HUDEP-2 (cell line): ENCODE results near the gene EXOC3L4.

Experiments used
- DNase-seq, 76 experiments: peaks; one replicate each; lab custom pipeline; 2025; ENCODE audit not compliant: unreplicated experiment in 76 of 76; lab: John Stamatoyannopoulos, UW

Gene EXOC3L4

GRCh38 chr14:103089386-103090335, 4.9 kb upstream of the EXOC3L4 start:
- no peak for DNase-seq

- no peak for DNase-seq
These were observed 4.0 kb upstream of the EXOC3L4 start for GRCh38 chr14:103090481-103091020.

GRCh38 chr14:103091041-103091882, 3.3 kb upstream of the EXOC3L4 start:
- peak in 51 of 76 experiments; percentile 6 to 71 (median 46) for DNase-seq

GRCh38 chr14:103091883-103092222, 2.7 kb upstream of the EXOC3L4 start:
- no peak for DNase-seq

- DNase-seq: no peak
These were observed 594 bp upstream of the EXOC3L4 start for GRCh38 chr14:103093856-103094405.

GRCh38 chr14:103095210-103095778, 769 bp downstream of the EXOC3L4 start:
- DNase-seq: no peak

- no peak for DNase-seq
These were observed 1.9 kb downstream of the EXOC3L4 start for GRCh38 chr14:103096387-103096786.

- no peak for DNase-seq
These were observed 2.9 kb downstream of the EXOC3L4 start for GRCh38 chr14:103097244-103097993.

- no peak for DNase-seq
These were observed 3.8 kb downstream of the EXOC3L4 start for GRCh38 chr14:103097994-103098957.

GRCh38 chr14:103099081-103099732, 4.7 kb downstream of the EXOC3L4 start:
- DNase-seq: peak in 6 of 76 experiments; percentile 15 to 43 (median 24)

- no peak for DNase-seq
These were observed 5.3 kb downstream of the EXOC3L4 start for GRCh38 chr14:103099733-103100280.

GRCh38 chr14:103100281-103101121, 6.0 kb downstream of the EXOC3L4 start:
- no peak for DNase-seq

- no peak for DNase-seq
These were observed 6.9 kb downstream of the EXOC3L4 start for GRCh38 chr14:103101257-103101962.

GRCh38 chr14:103101963-103102688, 7.6 kb downstream of the EXOC3L4 start:
- DNase-seq: no peak

- DNase-seq: no peak
These were observed 8.2 kb downstream of the EXOC3L4 start for GRCh38 chr14:103102689-103103260.
